ENCODE data around the gene MPDU1. TPM values are rescaled to one million over a fixed set of nuclear protein-coding genes. Genes with fewer than 3 reads are reported as not detected.

MPDU1 gene
- total and polyA plus RNA-seq, 2 of the 4 experiments (the other 2 are of a cell fraction): 135 to 149 TPM

DNA sequence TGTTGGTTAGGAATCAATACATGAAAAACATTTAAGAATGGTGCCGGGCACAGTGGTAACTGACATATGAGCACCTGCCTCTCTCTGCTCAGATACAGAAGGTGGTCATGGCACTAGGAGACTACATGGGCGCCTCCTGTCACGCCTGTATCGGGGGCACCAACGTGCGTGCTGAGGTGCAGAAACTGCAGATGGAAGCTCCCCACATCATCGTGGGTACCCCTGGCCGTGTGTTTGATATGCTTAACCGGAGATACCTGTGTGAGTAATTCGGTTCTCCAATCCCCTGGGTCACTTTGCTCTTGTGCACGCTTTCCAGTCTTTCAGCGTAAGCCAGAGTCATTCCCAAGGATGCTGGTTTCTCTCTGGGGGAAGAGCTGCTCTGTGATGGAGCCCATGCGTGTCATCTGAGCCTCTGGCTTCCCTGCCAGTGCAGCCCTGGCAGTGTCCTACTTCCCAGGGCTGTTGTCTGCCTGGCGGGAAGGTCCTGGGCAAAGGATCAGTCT lies 7.2 kb upstream of the MPDU1 start:
- no peak overlapping the region for H4K8ac ChIP-seq (ENCODE audit: low read depth in 2 of 2, low read length in 2 of 2)
- no TSS peak for BruUV-seq (replicated peaks)
- H3K9me3 ChIP-seq (ENCODE audit: control insufficient read depth, insufficient read depth, low read length): no peaks in the 10 kb centered on the region
- peaks cover 20% of the 10 kb centered on the region for H3K4me1 ChIP-seq (ENCODE audit: control insufficient read depth, insufficient read depth, low read length)
- peaks cover 21% of the 10 kb centered on the region for H3K9me1 ChIP-seq (ENCODE audit: insufficient read depth, low read length)
- no peak overlapping the region for H2AK5ac ChIP-seq (ENCODE audit: low read depth, low read length)
- H3K14ac ChIP-seq (replicated peaks; ENCODE audit: low read depth, low read length): no peak overlapping the region
- in situ Hi-C loops (cut with MboI; ENCODE audit: low sequenced_read_pairs): no loop called here
- peaks cover 56% of the 10 kb centered on the region for H3K36me3 ChIP-seq (ENCODE audit: control insufficient read depth, insufficient read depth, low read length)
- no peak overlapping the region for H3K4me2 ChIP-seq (ENCODE audit: low read depth, low read length)
- dilution Hi-C loops (cut with HindIII; ENCODE audit: low sequenced_read_pairs, unreplicated experiment): no loop called here
- H4K91ac ChIP-seq (ENCODE audit: insufficient read depth, low read depth, low read length): no peak overlapping the region
- H2BK15ac ChIP-seq (ENCODE audit: low read depth, low read length): no peak overlapping the region
- H2BK120ac ChIP-seq (ENCODE audit: low read depth, low read length): no peak overlapping the region
- ATAC-seq (ENCODE audit: low read depth) (no peak), DNase-seq (no peak)
- intact Hi-C loops (cut with micrococcal nuclease): no loop called here
- H2BK20ac ChIP-seq (ENCODE audit: low read depth, low read length): no peak overlapping the region
- H3K27ac ChIP-seq (ENCODE audit: insufficient read depth, low read length): no peak overlapping the region
- CTCF ChIA-PET: interaction anchor here (0.6 to 2.2 kb wide), 3 partner anchors 13 to 104 kb away, joined by 3 to 9 read pairs (median 4); no protein-coding TSS in a partner anchor
- no peak overlapping the region for H2AFZ ChIP-seq (replicated peaks; ENCODE audit: low read length, poor library complexity)
- no peak overlapping the region for H3K4ac ChIP-seq (ENCODE audit: low read depth, low read length)
- H3K23ac ChIP-seq (ENCODE audit: low read depth, low read length): no peak overlapping the region
- no peaks in the 10 kb centered on the region for H3K27me3 ChIP-seq (ENCODE audit: control insufficient read depth, insufficient read depth, low read length)
- H3K56ac ChIP-seq (ENCODE audit: extremely low read depth, insufficient read depth, low read length): no peak overlapping the region
- H4K20me1 ChIP-seq (ENCODE audit: insufficient read depth, low read length): peaks cover 70% of the 10 kb centered on the region
- TF ChIP-seq CHD1 (IDR thresholded peaks at IDR 0.05; ENCODE audit: low read depth, low read length) (no peak), RCOR1 (IDR thresholded peaks at IDR 0.05; ENCODE audit: insufficient replicate concordance, low read length) (no peak), MAFK (IDR thresholded peaks at IDR 0.05; ENCODE audit: low read depth, low read length) (no peak), POLR2A (IDR thresholded peaks at IDR 0.05; ENCODE audit: low read depth, low read length) (no peak; the same call in 1 of the 2 replicates), SMC3 (IDR thresholded peaks at IDR 0.05; ENCODE audit: low read depth, low read length) (no peak), NFE2L2 (IDR thresholded peaks at IDR 0.05; ENCODE audit: low read depth, low read length) (no peak), MXI1 (IDR thresholded peaks at IDR 0.05; ENCODE audit: borderline replicate concordance, low read depth, low read length) (no peak), FOS (IDR thresholded peaks at IDR 0.05; ENCODE audit: low read depth, low read length) (no peak), CTCF (conservative IDR thresholded peaks at IDR 0.05; ENCODE audit: low read depth, low read length) (no peak), BHLHE40 (IDR thresholded peaks at IDR 0.05; ENCODE audit: low read depth, low read length) (no peak), CEBPB (IDR thresholded peaks at IDR 0.05; ENCODE audit: low read depth, low read length) (no peak), MAZ (IDR thresholded peaks at IDR 0.05; ENCODE audit: borderline replicate concordance, low read depth, low read length) (no peak), RFX5 (IDR thresholded peaks at IDR 0.05; ENCODE audit: low read depth, low read length) (no peak), RAD21 (IDR thresholded peaks at IDR 0.05; ENCODE audit: low read length) (no peak)
- TF ChIP-seq, protein P1, sequence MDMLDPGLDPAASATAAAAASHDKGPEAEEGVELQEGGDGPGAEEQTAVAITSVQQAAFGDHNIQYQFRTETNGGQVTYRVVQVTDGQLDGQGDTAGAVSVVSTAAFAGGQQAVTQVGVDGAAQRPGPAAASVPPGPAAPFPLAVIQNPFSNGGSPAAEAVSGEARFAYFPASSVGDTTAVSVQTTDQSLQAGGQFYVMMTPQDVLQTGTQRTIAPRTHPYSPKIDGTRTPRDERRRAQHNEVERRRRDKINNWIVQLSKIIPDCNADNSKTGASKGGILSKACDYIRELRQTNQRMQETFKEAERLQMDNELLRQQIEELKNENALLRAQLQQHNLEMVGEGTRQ (IDR thresholded peaks at IDR 0.05; ENCODE audit: low read depth, low read length): no peak
- TF ChIP-seq, protein P2, sequence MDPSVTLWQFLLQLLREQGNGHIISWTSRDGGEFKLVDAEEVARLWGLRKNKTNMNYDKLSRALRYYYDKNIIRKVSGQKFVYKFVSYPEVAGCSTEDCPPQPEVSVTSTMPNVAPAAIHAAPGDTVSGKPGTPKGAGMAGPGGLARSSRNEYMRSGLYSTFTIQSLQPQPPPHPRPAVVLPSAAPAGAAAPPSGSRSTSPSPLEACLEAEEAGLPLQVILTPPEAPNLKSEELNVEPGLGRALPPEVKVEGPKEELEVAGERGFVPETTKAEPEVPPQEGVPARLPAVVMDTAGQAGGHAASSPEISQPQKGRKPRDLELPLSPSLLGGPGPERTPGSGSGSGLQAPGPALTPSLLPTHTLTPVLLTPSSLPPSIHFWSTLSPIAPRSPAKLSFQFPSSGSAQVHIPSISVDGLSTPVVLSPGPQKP (IDR thresholded peaks at IDR 0.05; ENCODE audit: borderline replicate concordance, low read depth, low read length): no peak
- no peak overlapping the region for H4K5ac ChIP-seq (ENCODE audit: low read depth, low read length)
- WGBS, 2 experiments (ENCODE audit: extremely low coverage in 2 of 2, insufficient read length in 1 of 2): 92% methylated on average over 13 of the region's 14 CpGs; no CpG with 5 or more reads in 1 of the 2 experiments
- H2AK9ac ChIP-seq (replicated peaks; ENCODE audit: low read depth, low read length, poor library complexity): no peak overlapping the region
- H3K18ac ChIP-seq (ENCODE audit: low read depth, low read length): no peak overlapping the region
- peaks cover 12 to 71% of the 10 kb centered on the region in 2 experiments for H3K79me1 ChIP-seq (ENCODE audit: low read depth in 1 of 2, low read length in 2 of 2)
- H3K4me3 ChIP-seq (ENCODE audit: insufficient read depth, low read depth, low read length): no peak overlapping the region
- POLR2A ChIA-PET (ENCODE audit: unreplicated experiment): interaction anchor here (0.5 to 1.2 kb wide), 3 partner anchors 11 to 55 kb away, joined by 4 to 14 read pairs (median 6); no protein-coding TSS in a partner anchor
- H3K9ac ChIP-seq (ENCODE audit: low read depth, low read length): no peak overlapping the region
- no peak overlapping the region for H2BK5ac ChIP-seq (ENCODE audit: low read depth, low read length, poor library complexity, severe bottlenecking)

Measured in IMR-90 (cell line).